B cell (primary cell): ENCODE measurements around the gene INAFM2. TPM values are rescaled to one million over a fixed set of nuclear protein-coding genes. Genes with fewer than 3 reads are reported as not detected.

Experiments used
- ATAC-seq: fragments of 200-7000 bp; cut with Tn5 transposase; one replicate; pipeline ENCODE4 v1.10.0; 2021; ENCODE audit warnings: low read depth, mild to moderate bottlenecking, moderate number of reproducible peaks, moderate library complexity
- CTCF ChIA-PET: fragments of 350-600 bp; sonication (Branson Sonifier 250); formaldehyde crosslinking; loops from one replicate; lab custom pipeline; 2021; ENCODE audit warnings: antibody characterized with exemption, inconsistent platforms; lab: Charles Lee
- POLR2A ChIA-PET: fragments of 350-600 bp; sonication (Branson Sonifier 250); formaldehyde crosslinking; loops from one replicate; lab custom pipeline; 2021; ENCODE audit warnings: antibody characterized with exemption; lab: Charles Lee
- DNase-seq: peaks from one replicate; pipeline ENCODE4 v3.0.0; 2013
- H2AFZ ChIP-seq: 2 replicates; pipeline ENCODE4 v1.6.1; 2012; ENCODE audit warnings: mild to moderate bottlenecking, low read depth, low read length; ENCODE audit not compliant: insufficient read depth, poor library complexity, severe bottlenecking
- H3K27ac ChIP-seq, 2 donors: 1 replicate in 1 of 2; 2 replicates in 1 of 2; pipeline ENCODE4 v1.5.1; 2012 to 2013; ENCODE audit warnings: low read length in 2 of 2, mild to moderate bottlenecking in 2 of 2, moderate library complexity in 1 of 2
- H3K27me3 ChIP-seq, 4 experiments: fragments of 200-600 bp in 1 of 4; sonication (generic) in 1 of 4; replicated peaks in 1 of 4; 1 replicate in 2 of 4; 2 replicates in 2 of 4; pipeline versions ENCODE4 v1.6.1 to v1.7.0; 2013 to 2016; ENCODE audit warnings: low read length in 3 of 4, mild to moderate bottlenecking in 2 of 4, mixed read lengths in 1 of 4, moderate library complexity in 1 of 4; ENCODE audit not compliant: insufficient read depth in 4 of 4, control insufficient read depth in 3 of 4; ENCODE audit errors: control extremely low read depth in 1 of 4
- H3K36me3 ChIP-seq, 2 experiments: replicated peaks in 1 of 2; 1 replicate in 1 of 2; 2 replicates in 1 of 2; pipeline versions ENCODE4 v1.6.1 to v1.7.1; 2013; ENCODE audit warnings: low read length in 1 of 2; ENCODE audit not compliant: insufficient read depth in 2 of 2, control insufficient read depth in 1 of 2; ENCODE audit errors: control extremely low read depth in 1 of 2, extremely low read depth in 1 of 2
- H3K4me1 ChIP-seq, 2 donors: fragments of 200-600 bp in 1 of 2; sonication (generic) in 1 of 2; 1 replicate in 1 of 2; 2 replicates in 1 of 2; pipeline versions ENCODE4 v1.5.1 to v1.6.1; 2013 to 2017; ENCODE audit warnings: low read length in 2 of 2; ENCODE audit not compliant: control insufficient read depth in 2 of 2, insufficient read depth in 2 of 2
- H3K4me2 ChIP-seq: replicated peaks from 2 replicates; pipeline ENCODE3; 2012; ENCODE audit warnings: mild to moderate bottlenecking, low read depth, low read length; ENCODE audit not compliant: poor library complexity, severe bottlenecking
- H3K4me3 ChIP-seq, 5 experiments: fragments of 200-600 bp in 1 of 5; sonication (generic) in 1 of 5; 1 replicate in 3 of 5; 2 replicates in 2 of 5; pipeline versions ENCODE4 v1.5.1 to v1.7.0; 2011 to 2016; ENCODE audit warnings: low read length in 4 of 5, mild to moderate bottlenecking in 4 of 5, low read depth in 2 of 5, control low read depth in 1 of 5, moderate library complexity in 1 of 5; ENCODE audit not compliant: insufficient read depth in 1 of 5; ENCODE audit errors: control extremely low read depth in 1 of 5, extremely low read depth in 1 of 5
- H3K79me2 ChIP-seq: fragments of 200-600 bp; sonication (generic); one replicate; pipeline ENCODE4 v1.6.0; 2016; ENCODE audit warnings: low read length; ENCODE audit not compliant: control insufficient read depth, insufficient read depth
- H3K9ac ChIP-seq: fragments of 200-600 bp; sonication (generic); 2 replicates; pipeline ENCODE4 v1.6.1; 2017; ENCODE audit warnings: mild to moderate bottlenecking, low read length, moderate library complexity
- H3K9me3 ChIP-seq, 3 donors: one replicate each; pipeline versions ENCODE4 v1.6.1 to v1.7.1; 2013; ENCODE audit warnings: low read length in 2 of 3; ENCODE audit not compliant: control insufficient read depth in 2 of 3, insufficient read depth in 1 of 3; ENCODE audit errors: control extremely low read depth in 1 of 3
- H4K20me1 ChIP-seq: 2 replicates; pipeline ENCODE4 v1.6.0; 2012; ENCODE audit warnings: mild to moderate bottlenecking, low read length; ENCODE audit not compliant: insufficient read depth, control insufficient read depth, poor library complexity, severe bottlenecking
- H3K27ac Mint-ChIP-seq: one replicate; pipeline ENCODE4 v1.8.0; 2021; ENCODE audit warnings: mixed read lengths
- H3K27me3 Mint-ChIP-seq: one replicate; pipeline ENCODE4 v1.8.0; 2021; ENCODE audit warnings: mixed read lengths
- H3K4me1 Mint-ChIP-seq: one replicate; pipeline ENCODE4 v1.8.0; 2021; ENCODE audit warnings: mixed read lengths
- H3K4me3 Mint-ChIP-seq: one replicate; pipeline ENCODE4 v1.8.0; 2021; ENCODE audit warnings: mixed read lengths
- H3K9me3 Mint-ChIP-seq: one replicate; pipeline ENCODE4 v1.8.0; 2022; ENCODE audit warnings: mixed read lengths; ENCODE audit not compliant: insufficient read depth
- CTCF ChIP-seq: fragments of 200-600 bp; IDR thresholded peaks from one replicate; pipeline ENCODE4 v1.8.0; 2022; ENCODE audit warnings: antibody characterized with exemption, mild to moderate bottlenecking
- EZH2 ChIP-seq: IDR thresholded peaks from 2 replicates; pipeline ENCODE4 v1.6.1; 2012; ENCODE audit warnings: borderline replicate concordance, low read depth, mild to moderate bottlenecking, moderate library complexity, low read length; ENCODE audit not compliant: insufficient read depth, poor library complexity, severe bottlenecking
- WGBS: methylation state at CpG from one replicate; pipeline ENCODE4 v1.1.5; 2013; ENCODE audit warnings: missing lambda C conversion rate; ENCODE audit not compliant: insufficient coverage; 5-methylcytosine and 5-hydroxymethylcytosine counted together
- intact Hi-C: fragments of 100-400 bp; cut with micrococcal nuclease; formaldehyde crosslinking; loops from one replicate; pipeline ENCODE4 v1.10.0; 2022
- polyA plus RNA-seq: library from polyadenylated mRNA; depleted of rRNA; stranded (reverse); fragments of >200 nt; gene quantifications from 2 replicates; pipeline ENCODE4 v1.2.3, GENCODE V29; 2012
- total RNA-seq, 2 donors: library from RNA; stranded (reverse); fragments of 120-200 nt in 1 of 2; gene quantifications; 1 replicate in 1 of 2; 2 replicates in 1 of 2; pipeline versions ENCODE4 v1.2.3 to v1.2.4, GENCODE V29; 2013 to 2022

The INAFM2 gene
- total and polyA plus RNA-seq, 2 donors (not counting 1 experiment from before 2014, with no cell fraction given) = 3.0 to 7.0 TPM

GRCh38 chr15:40334941-40335795 is 11.7 kb downstream of the INAFM2 start:
- ChIA-PET POLR2A (interaction anchor here (1.7 kb wide), 1 partner anchor 27 kb away, joined by 6 read pairs; the partner anchor contains the start of gene PLCB2), CTCF (interaction anchor here (1.1 to 15.0 kb wide), 10 partner anchors 8 to 118 kb away, joined by 4 to 382 read pairs (median 84); partner anchors contain the start of genes ANKRD63, DISP2, INAFM2 and PLCB2)
- intact Hi-C loops = no loop called here
- DNase-seq (no peak), ATAC-seq (no peak)
- peaks cover 28% of the 10 kb centered on the region for H3K4me1 Mint-ChIP-seq
- no peaks in the 10 kb centered on the region for H3K36me3 ChIP-seq
- no peak overlapping the region for H3K4me2 ChIP-seq
- H3K27me3 ChIP-seq = peaks cover 0 to 12% (median 0%) of the 10 kb centered on the region in 4 experiments
- no peak overlapping the region for H3K9ac ChIP-seq
- H3K27ac ChIP-seq = no peak overlapping the region
- H2AFZ ChIP-seq = no peak overlapping the region
- H3K4me3 Mint-ChIP-seq = no peak overlapping the region
- no peaks in the 10 kb centered on the region for H3K9me3 Mint-ChIP-seq
- no peak overlapping the region for H3K4me3 ChIP-seq
- peaks cover 21 to 31% of the 10 kb centered on the region in 2 donors for H3K4me1 ChIP-seq
- no peak for TF ChIP-seq EZH2
- no peak for TF ChIP-seq CTCF
- H3K79me2 ChIP-seq = no peaks in the 10 kb centered on the region
- H3K27me3 Mint-ChIP-seq = peaks cover 4% of the 10 kb centered on the region
- H3K9me3 ChIP-seq = no peaks in the 10 kb centered on the region
- 66% methylated on average over 22 of the region's 26 CpGs for WGBS
- H3K27ac Mint-ChIP-seq = no peak overlapping the region
- no peaks in the 10 kb centered on the region for H4K20me1 ChIP-seq
